HEK293T (cell line): Measurements from ENCODE around the gene WNT8A.

Experiments
- CTCF ChIA-PET: fragments of 350-600 bp; formaldehyde crosslinking; extraction: SDS; loops from one replicate; lab custom pipeline; 2021; ENCODE audit warnings: antibody characterized with exemption, inconsistent platforms; lab: Yijun Ruan, JAX
- POLR2A ChIA-PET: fragments of 350-600 bp; formaldehyde crosslinking; extraction: SDS; loops from one replicate; lab custom pipeline; 2020; ENCODE audit warnings: antibody characterized with exemption, inconsistent platforms; lab: Yijun Ruan, JAX
- DNase-seq: peaks from one replicate; pipeline ENCODE4 v3.0.0; 2012; ENCODE audit warnings: mixed read lengths; ENCODE audit errors: extremely low spot score
- ARNT ChIP-seq: fragments of 450-650 bp; IDR thresholded peaks from 2 replicates; pipeline ENCODE4 v1.6.1; 2017; ENCODE audit warnings: mild to moderate bottlenecking
- BHLHE40 ChIP-seq: fragments of 450-650 bp; IDR thresholded peaks from 2 replicates; pipeline ENCODE4 v1.6.1; 2016; ENCODE audit warnings: mild to moderate bottlenecking, moderate library complexity, borderline replicate concordance
- CTBP1 ChIP-seq: fragments of 450-650 bp; IDR thresholded peaks from 2 replicates; pipeline ENCODE4 v1.6.1; 2016; ENCODE audit warnings: borderline replicate concordance
- ELF4 ChIP-seq: fragments of 450-650 bp; IDR thresholded peaks from 2 replicates; pipeline ENCODE4 v1.6.1; 2017; ENCODE audit warnings: antibody characterized with exemption
- FOXA1 ChIP-seq: fragments of 450-650 bp; IDR thresholded peaks from 2 replicates; pipeline ENCODE4 v1.6.1; 2016; ENCODE audit warnings: mild to moderate bottlenecking
- FOXK2 ChIP-seq: fragments of 450-650 bp; IDR thresholded peaks from 2 replicates; pipeline ENCODE4 v1.6.1; 2016; ENCODE audit warnings: mild to moderate bottlenecking
- FOXM1 ChIP-seq: fragments of 450-650 bp; IDR thresholded peaks from 2 replicates; pipeline ENCODE4 v1.6.1; 2017; ENCODE audit warnings: mild to moderate bottlenecking, borderline replicate concordance
- HDGF ChIP-seq: fragments of 450-650 bp; IDR thresholded peaks from 2 replicates; pipeline ENCODE4 v1.6.1; 2017; ENCODE audit warnings: antibody characterized with exemption, borderline replicate concordance
- L3MBTL2 ChIP-seq: fragments of 450-650 bp; conservative IDR thresholded peaks from 2 replicates; pipeline ENCODE4 v1.6.1; 2016; ENCODE audit warnings: mild to moderate bottlenecking
- LEF1 ChIP-seq: fragments of 450-650 bp; IDR thresholded peaks from 2 replicates; pipeline ENCODE4 v1.6.1; 2017; ENCODE audit warnings: mild to moderate bottlenecking, borderline replicate concordance
- NFRKB ChIP-seq: fragments of 450-650 bp; IDR thresholded peaks from 2 replicates; pipeline ENCODE4 v1.6.1; 2016; ENCODE audit warnings: mild to moderate bottlenecking, moderate library complexity
- PKNOX1 ChIP-seq: fragments of 450-650 bp; IDR thresholded peaks from 2 replicates; pipeline ENCODE4 v1.6.1; 2016
- SP1 ChIP-seq: fragments of 450-650 bp; IDR thresholded peaks from 2 replicates; pipeline ENCODE4 v1.6.1; 2017
- SUZ12 ChIP-seq: fragments of 450-650 bp; IDR thresholded peaks from 2 replicates; pipeline ENCODE4 v1.6.1; 2016; ENCODE audit warnings: mild to moderate bottlenecking
- TARDBP ChIP-seq: fragments of 450-650 bp; IDR thresholded peaks from 2 replicates; pipeline ENCODE4 v1.6.1; 2016
- ZNF384 ChIP-seq: fragments of 450-650 bp; IDR thresholded peaks from 2 replicates; pipeline ENCODE4 v1.6.1; 2016

WNT8A gene

GRCh38 chr5:138077064-138077696 lies 6.7 kb upstream of the WNT8A start:
- DNase-seq, result peak; percentile 69
- POLR2A ChIA-PET, result interaction anchor here (0.7 kb wide), 1 partner anchor 54 kb away, joined by 3 read pairs; no protein-coding TSS in a partner anchor
- CTCF ChIA-PET, result interaction anchor here (0.9 to 4.1 kb wide), 16 partner anchors 9 to 100 kb away, joined by 3 to 38 read pairs (median 4); no protein-coding TSS in a partner anchor
- TF ChIP-seq SUZ12 (no peak), TARDBP (no peak), SP1 (no peak), HDGF (no peak), FOXK2 (no peak), L3MBTL2 (no peak), LEF1 (no peak), PKNOX1 (no peak), BHLHE40 (no peak)

- TF ChIP-seq ZNF384 (no peak), SUZ12 (no peak), BHLHE40 (no peak), FOXK2 (no peak), L3MBTL2 (no peak), TARDBP (no peak), ARNT (no peak)
- DNase-seq, result no peak
- ChIA-PET CTCF (interaction anchor here (0.7 to 4.1 kb wide), 11 partner anchors 10 to 67 kb away, joined by 3 to 38 read pairs (median 4); no protein-coding TSS in a partner anchor), POLR2A (no interaction called here)
Measured at GRCh38 chr5:138078006-138078643, 5.7 kb upstream of the WNT8A start.

DNA sequence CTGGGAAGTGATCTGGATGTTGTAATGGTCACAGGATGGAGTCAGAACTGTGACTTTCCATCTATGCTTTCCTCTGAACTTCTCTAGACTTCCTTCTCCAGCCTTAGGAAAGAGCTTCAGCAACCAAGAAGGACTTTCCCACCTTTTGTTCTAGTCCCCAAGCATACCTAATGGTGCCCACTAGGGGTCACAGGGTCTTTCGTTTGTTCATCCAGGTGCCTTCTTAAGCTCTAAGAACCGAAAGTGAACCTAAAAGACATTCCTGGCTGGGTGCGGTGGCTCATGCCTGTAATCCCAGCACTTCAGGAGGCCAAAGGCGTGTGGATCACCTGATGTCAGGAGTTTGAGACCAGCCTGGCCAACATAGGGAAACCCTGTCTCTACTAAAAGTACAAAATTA lies 1.8 kb upstream of the WNT8A start:
- ChIA-PET CTCF (interaction anchor here (0.5 to 1.5 kb wide), 4 partner anchors 9 to 368 kb away, joined by 3 to 7 read pairs (median 4); no protein-coding TSS in a partner anchor), POLR2A (interaction anchor here (1.3 kb wide), 2 partner anchors 9 to 45 kb away, joined by 4 to 6 read pairs; no protein-coding TSS in a partner anchor)
- TF ChIP-seq CTBP1 (no peak), BHLHE40 (no peak), LEF1 (no peak), NFRKB (no peak), HDGF (no peak), FOXK2 (no peak), SP1 (no peak), L3MBTL2 (no peak), SUZ12 (no peak), PKNOX1 (no peak), ELF4 (no peak), TARDBP (no peak), FOXA1 (no peak), FOXM1 (no peak), ARNT (no peak), ZNF384 (no peak)
- DNase-seq, result no peak

- no peak for TF ChIP-seq FOXA1
- TF ChIP-seq SP1, result no peak
- TF ChIP-seq ARNT, result no peak
- TF ChIP-seq FOXM1, result no peak
- no peak for TF ChIP-seq FOXK2
- TF ChIP-seq ELF4, result no peak
- TF ChIP-seq HDGF, result no peak
- TF ChIP-seq TARDBP, result no peak
- no peak for TF ChIP-seq ZNF384
- ChIA-PET CTCF (interaction anchor here (0.5 to 1.0 kb wide), 2 partner anchors 10 to 57 kb away, joined by 3 read pairs; no protein-coding TSS in a partner anchor), POLR2A (interaction anchor here (1.4 kb wide), 1 partner anchor 10 kb away, joined by 4 read pairs; no protein-coding TSS in a partner anchor)
- DNase-seq, result no peak
Measured at GRCh38 chr5:138091685-138092084, 7.9 kb downstream of the WNT8A start.

DNA sequence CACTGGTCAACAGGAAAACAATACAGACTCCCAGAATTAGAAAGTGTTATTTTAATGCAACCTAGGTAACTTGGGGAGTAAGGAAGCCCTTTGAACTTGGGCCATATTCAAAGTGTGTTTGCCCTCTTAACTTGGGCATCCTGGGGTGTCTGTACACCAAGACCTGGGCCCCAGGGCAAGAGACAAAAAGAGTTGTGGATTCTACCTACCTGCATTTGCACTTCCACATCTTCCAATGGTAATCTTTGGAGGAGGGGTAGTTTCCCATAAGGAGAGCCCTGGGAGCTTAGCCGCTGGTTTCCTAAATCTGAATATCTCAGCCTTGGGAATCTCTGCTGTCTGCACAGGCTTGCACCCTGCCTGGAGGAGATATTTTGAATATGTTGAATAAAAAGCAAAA lies 8.5 kb downstream of the WNT8A start:
- ChIA-PET CTCF (interaction anchor here (0.5 kb wide), 1 partner anchor 58 kb away, joined by 3 read pairs; no protein-coding TSS in a partner anchor), POLR2A (no interaction called here)
- TF ChIP-seq ZNF384 (no peak), FOXM1 (no peak), ARNT (no peak), SUZ12 (no peak), SP1 (no peak), HDGF (no peak), LEF1 (no peak), CTBP1 (no peak), BHLHE40 (no peak), FOXA1 (no peak), FOXK2 (no peak), NFRKB (no peak), L3MBTL2 (no peak), PKNOX1 (no peak), ELF4 (no peak), TARDBP (no peak)
- no peak for DNase-seq
